Measurements from ENCODE around the gene C16orf78.
A peak's percentile ranks its signal among the peaks of the same experiment; 100 is the strongest.

The C16orf78 gene

DNA sequence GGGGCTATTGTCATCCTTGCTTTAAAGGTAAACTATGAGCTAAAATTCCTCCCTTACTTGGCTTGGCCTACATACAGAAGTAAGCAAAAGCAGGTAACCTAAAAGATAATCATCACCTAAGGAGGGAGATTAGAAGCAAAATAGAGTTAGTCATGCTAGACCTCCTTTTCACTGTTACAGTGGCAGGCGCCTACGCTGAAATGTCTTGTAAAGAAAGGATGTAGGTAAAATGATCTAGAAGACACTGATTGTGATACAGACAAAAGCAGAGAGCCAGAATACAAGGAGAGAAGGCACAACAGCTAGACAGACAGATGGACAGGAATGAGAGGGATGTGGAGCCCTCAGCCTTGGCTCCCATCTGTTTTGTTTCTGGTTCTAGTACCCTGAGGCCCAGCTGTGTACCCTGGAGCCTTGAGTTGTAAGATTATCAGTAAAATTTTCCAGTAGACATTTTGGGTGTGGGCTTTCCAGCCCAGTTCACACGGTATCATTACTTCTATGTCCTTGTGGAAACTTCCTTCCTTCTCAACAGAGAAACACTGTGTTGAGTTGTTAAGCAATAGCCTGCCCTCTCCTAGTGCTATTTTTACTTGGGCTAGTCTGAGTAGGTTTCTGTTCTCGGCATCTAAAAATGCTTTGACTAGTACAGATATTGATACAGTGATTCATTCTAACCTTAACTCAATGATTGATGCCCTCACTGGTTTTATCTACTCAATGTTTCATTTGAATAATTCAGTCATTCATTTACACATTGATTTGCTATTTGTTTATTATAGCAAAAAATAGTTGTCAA is 7.7 kb upstream of the C16orf78 start:
- no peak overlapping the region for H3K4me3 ChIP-seq (ENCODE audit: low read depth, low read length)
- TF ChIP-seq, protein P1, sequence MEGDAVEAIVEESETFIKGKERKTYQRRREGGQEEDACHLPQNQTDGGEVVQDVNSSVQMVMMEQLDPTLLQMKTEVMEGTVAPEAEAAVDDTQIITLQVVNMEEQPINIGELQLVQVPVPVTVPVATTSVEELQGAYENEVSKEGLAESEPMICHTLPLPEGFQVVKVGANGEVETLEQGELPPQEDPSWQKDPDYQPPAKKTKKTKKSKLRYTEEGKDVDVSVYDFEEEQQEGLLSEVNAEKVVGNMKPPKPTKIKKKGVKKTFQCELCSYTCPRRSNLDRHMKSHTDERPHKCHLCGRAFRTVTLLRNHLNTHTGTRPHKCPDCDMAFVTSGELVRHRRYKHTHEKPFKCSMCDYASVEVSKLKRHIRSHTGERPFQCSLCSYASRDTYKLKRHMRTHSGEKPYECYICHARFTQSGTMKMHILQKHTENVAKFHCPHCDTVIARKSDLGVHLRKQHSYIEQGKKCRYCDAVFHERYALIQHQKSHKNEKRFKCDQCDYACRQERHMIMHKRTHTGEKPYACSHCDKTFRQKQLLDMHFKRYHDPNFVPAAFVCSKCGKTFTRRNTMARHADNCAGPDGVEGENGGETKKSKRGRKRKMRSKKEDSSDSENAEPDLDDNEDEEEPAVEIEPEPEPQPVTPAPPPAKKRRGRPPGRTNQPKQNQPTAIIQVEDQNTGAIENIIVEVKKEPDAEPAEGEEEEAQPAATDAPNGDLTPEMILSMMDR (IDR thresholded peaks at IDR 0.05; ENCODE audit: low read depth, low read length, missing control alignments), result no peak
- DNase-seq (ENCODE audit: low read depth), result peak; percentile 79

DNA sequence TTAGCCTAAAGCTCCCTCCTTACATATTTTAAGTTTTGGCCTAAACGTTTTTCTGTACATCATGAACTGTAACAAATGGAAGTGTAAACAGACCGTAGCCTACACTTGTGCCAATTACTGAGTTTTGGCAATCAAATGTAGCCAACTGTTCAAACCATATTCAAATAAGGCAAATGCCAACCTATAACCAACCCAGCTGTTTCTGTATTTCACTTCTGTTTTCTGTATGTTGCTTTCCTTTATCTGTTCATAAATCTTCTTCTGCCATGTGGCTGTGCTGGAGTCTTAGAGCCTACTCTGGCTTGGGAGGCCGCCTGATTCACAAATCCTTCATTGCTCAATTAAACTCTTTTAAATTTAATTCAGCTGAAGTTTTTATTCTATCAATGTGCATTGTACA is 6.9 kb upstream of the C16orf78 start:
- DNase-seq (ENCODE audit: low read depth), result peak; percentile 52
- H3K4me3 ChIP-seq (ENCODE audit: low read depth, low read length), result no peak overlapping the region
- TF ChIP-seq, protein P1 (IDR thresholded peaks at IDR 0.05; ENCODE audit: low read depth, low read length, missing control alignments), result no peak

DNA sequence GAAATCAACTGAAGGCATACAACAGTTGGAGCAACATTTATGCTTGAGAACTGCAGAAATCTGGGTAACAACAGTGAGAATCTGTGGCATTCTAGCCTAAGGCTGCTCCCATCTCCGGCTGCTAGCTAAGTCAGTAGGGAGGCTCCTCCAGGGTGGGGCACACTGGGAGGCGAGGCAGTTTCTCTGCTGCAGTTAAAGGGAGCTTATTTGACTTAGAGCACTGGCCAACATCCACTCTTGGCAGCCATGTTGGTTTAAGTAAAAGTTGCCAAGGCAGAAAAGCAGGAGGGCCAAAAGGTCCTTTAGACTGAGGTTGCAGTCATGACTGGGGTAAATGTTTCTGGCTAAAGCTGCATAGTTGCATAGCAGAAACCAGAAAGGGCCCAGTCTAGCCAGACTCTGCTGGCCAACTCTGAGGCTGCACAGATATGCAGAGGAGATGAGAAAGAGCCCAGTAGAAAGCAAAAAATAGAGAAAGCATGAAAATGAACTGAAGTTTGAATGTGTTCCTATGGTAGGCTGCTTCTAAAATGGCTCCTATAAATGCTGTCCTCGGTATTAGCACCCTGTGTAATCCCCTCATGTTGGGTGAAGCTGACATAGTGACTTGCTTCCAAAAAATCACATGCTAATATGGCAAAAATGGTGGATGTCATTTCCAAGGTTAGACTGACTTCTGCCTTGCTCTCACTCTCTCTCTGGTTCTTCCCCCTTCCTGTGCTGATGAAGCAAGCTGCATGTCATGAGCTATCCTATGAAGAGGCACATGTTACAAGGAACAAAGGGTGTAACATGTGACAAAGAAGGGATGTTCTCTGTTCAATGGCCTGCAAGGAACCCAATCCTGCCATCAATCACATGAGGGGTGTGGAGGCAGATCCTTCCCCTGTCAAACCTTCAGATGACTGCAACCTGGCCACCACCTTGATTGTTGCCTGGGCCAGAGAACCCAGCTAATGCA is 3.7 kb upstream of the C16orf78 start:
- no peak for DNase-seq (ENCODE audit: low read depth)
- no peak overlapping the region for H3K4me3 ChIP-seq (ENCODE audit: low read depth, low read length)
- TF ChIP-seq, protein P1 (IDR thresholded peaks at IDR 0.05; ENCODE audit: low read depth, low read length, missing control alignments), result no peak

DNA sequence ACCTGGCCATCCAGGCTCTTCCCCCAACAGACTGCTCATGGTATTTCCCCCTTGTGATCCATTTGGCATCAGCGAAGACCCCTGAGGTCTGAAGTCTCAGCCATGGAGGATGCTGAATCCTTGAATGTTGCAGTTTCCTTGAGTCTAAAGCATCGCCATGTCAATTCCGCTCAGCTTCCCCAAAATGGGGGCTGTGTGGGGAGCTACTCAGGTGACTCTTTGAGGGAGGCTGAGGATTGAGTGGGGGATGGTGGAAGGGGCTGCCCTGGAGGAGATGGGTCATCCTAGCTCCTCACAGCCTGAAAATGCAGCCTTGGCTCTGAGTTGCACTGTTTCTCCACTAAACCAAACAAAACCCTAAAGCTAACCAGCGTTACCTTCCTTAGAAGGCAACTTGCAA is 2.6 kb downstream of the C16orf78 start:
- DNase-seq (ENCODE audit: low read depth), result no peak
- TF ChIP-seq, protein P1 (IDR thresholded peaks at IDR 0.05; ENCODE audit: low read depth, low read length, missing control alignments), result no peak

DNA sequence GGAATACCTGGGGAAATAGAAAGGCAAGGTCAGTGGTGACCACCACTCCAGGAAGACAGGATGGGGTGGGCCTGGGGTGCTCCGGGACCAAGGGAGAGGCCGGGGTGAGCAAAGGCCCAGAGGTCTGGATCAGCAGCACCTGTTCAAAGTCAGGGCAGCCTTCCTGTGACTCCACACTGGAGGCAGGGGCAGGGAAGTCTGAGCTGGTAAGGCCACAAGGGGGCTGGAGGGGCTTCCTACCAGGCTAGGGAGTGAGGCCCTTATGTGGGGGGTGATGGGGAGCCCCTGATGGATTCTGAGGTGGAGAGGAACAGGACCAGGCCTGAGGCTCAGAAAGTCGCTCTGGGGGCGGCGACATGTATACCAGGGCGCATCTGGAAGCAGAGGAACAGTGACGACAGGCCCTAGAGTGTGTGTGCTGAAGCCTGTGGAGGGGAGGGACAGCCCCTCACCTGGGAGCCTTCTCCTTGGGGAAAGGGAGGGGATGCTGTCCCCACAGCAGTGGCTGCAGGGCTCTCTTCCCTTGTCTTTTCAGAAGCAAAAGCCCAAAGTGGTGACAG is 3.7 kb downstream of the C16orf78 start:
- TF ChIP-seq, protein P1 (IDR thresholded peaks at IDR 0.05; ENCODE audit: low read depth, low read length, missing control alignments), result no peak

More for the DNA sequence above, 2.6 kb downstream of the C16orf78 start:
- no peak overlapping the region for H3K4me3 ChIP-seq (ENCODE audit: low read depth, low read length)

DNA sequence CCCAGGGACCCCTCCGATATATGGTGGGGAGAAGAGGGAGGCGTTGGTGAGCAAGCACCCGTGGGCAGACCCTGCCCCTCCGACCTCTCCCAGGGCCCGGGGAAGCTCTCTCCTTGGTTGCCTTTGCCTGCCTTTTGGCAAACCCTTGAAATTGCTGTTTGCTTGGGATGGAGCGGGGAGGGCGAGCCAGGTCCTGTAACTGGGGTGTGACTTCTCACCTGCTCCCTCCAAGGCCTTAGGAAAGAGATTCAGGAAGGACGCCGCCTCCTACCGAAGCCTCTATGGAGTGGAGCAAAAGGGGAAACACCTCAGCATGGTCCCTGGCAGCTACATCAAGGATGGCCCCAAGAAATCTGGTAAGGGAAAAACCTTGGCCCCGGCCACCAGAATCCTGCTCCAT is 4.6 kb downstream of the C16orf78 start:
- no peak for DNase-seq (ENCODE audit: low read depth)
- TF ChIP-seq, protein P1 (IDR thresholded peaks at IDR 0.05; ENCODE audit: low read depth, low read length, missing control alignments), result no peak
- no peak overlapping the region for H3K4me3 ChIP-seq (ENCODE audit: low read depth, low read length)

More for the DNA sequence above, 3.7 kb downstream of the C16orf78 start:
- no peak for DNase-seq (ENCODE audit: low read depth)
- H3K4me3 ChIP-seq (ENCODE audit: low read depth, low read length), result no peak overlapping the region
